M059J (cell line): ENCODE measurements around the gene GAST. TPM values are rescaled to one million over a fixed set of nuclear protein-coding genes. Genes with fewer than 3 reads are reported as not detected.
"Not testable (repeated sequence)": the region's sequence is repeated elsewhere in the genome, so short reads cannot be mapped to it uniquely, and the experiment has no call there.

Experiments
- DNase-seq: peaks from one replicate; pipeline ENCODE4 v3.0.0-alpha.2; 2012; ENCODE audit warnings: low read depth
- total RNA-seq: library from RNA; depleted of rRNA; stranded (reverse); fragments of >200 nt; shearing (Covaris generic); gene quantifications from 2 replicates; pipeline ENCODE4 v1.2.3, GENCODE V29; 2014; rRNA removed

GAST gene, protein sequence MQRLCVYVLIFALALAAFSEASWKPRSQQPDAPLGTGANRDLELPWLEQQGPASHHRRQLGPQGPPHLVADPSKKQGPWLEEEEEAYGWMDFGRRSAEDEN
- total RNA-seq: not detected in 2 replicates

DNA sequence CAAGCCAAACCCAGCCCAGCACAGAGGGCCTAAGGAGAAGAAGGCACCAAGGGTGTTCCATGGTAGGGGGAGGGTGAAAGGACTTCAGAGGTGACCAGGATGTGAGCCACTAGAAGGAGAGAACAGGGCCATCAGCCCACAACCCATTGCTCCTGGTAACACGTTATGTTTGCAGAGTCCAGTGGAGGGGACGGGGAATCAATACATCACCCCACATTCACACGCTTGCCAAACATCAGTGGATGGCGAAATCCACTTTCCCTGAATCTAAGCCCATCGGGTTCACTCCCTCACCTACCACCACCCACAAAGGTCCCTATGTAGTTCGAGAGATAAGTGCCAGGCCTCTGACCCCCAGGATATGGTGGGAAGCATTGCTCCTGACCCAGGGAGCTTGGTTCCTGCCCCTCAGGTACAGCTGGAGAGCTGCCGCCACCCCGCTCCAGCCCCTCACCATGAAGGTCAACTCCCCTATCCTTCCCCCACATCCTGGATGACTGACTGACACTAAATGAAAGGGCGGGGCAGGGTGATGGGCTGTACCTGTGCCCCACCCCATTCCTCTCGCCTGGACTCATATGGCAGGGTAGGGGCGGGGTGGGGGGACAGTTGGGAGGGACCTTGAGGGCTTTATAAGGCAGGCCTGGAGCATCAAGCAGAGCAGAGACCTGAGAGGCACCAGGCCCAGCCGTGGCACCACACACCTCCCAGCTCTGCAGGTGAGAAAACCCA, at the start of gene GAST:
TSS of gene GAST (plus strand) at position 663 of the 732 bp plus-strand sequence. CDS start 3,106 bp downstream, outside the sequence.
- DNase-seq: no peak

DNA sequence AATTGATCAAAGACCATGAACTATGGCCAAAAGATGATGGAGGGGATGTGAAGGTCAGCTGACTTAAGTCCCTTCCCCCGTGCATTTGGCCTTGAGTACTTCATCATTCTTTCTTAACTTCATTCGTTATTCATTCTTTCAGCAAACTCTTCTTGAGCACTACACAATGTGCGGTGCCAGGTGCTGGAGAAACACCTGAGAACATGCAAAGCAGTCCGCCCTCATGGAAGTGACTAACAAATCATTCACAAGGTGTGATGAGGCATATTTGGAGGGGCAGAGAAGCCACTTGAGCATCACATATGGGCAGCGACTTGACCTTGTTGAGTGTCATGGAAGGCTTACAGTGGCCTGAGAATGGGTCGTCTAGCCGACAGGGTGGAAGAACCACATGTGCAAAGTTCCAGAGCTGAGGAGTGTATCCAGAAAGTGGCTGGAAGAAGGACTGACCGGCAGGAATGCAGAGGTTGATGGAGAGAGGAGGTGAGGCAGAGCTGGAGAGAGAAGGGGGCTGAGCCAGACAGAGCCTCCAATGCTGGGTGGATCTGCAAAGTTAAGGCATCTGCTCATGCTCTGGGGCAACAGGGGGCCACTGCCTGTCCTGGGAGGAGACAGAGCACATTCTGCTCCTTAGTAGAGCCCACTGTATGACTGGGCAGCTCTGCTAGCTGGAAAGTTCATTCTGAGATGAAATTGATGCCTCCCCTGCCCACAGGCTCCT, 48.5 kb upstream of the GAST start:
- DNase-seq: no peak

GRCh38 chr17:41664172-41664457, 48.0 kb upstream of the GAST start:
- DNase-seq: no peak

GRCh38 chr17:41664587-41665565, 47.3 kb upstream of the GAST start:
- no peak for DNase-seq

GRCh38 chr17:41665566-41666236, 46.4 kb upstream of the GAST start:
- DNase-seq: peak; percentile 77

- peak; percentile 76 for DNase-seq
These were observed 45.9 kb upstream of the GAST start for GRCh38 chr17:41666237-41666641.

DNA sequence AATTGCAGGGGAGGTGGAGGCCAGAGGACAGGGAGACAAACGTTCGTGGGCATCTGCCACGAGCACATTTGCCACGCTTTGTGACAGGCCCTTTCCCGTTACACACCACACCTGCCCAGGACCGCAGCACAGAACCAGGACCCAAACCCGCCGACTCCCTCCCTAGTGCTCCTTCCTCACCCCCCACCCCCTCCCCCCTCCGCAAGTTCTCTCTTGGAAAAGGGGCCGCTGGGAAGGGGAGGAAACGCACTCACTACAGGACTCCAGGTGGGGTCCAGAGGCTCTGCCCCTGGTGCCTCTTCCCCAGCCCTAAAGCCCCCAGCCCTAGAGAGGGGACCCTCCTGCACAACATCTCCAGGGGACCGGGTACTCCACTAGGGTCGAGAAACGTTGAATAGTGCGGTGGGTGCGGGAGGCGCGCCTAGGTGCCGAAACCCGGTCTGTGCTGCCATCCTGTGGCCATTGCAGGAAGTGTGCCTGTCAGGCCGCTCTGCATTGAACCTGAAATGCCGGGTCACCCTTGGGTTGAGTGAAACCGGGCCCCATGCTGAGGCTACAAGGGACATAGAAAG, 45.3 kb upstream of the GAST start:
- DNase-seq: peak; percentile 69

DNA sequence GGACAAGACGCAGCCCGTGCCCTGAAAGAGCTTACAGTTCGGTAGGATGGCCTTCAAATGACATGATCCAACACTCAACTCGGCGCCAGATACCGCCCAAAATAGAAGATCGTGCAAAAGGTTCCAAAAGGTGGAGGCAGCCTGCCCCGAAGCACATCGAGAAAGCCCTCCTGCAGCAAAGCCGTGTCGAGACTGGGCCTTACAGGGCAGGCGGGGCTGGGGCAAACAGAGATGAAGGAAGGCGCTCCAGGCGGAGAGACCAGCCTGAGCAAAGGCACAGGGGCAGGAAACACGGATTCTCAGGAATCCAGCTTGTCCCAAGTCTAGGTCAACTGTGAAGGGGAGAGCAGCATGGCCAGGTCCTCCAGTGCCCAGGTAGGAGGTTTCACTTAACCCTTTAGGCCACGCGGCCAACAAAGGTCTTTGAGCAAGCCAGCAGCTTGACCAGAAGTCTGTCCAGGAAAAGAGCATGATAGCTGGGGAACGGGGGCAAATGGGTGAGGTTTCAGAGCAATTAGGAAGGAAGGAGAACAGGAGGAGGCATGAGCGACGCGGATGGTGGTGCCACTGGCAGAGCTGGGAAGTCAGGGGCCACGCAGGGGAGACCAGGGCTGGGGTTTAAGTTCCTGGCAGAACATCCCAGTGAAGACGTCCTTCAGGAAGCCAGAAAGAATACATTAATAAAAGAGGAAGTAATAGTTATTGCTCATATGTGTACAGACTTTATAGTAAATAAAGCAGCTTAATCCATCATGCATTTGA, 44.7 kb upstream of the GAST start:
- no peak for DNase-seq

- DNase-seq: no peak
These were observed 40.0 kb upstream of the GAST start for GRCh38 chr17:41672153-41672552.

GRCh38 chr17:41675157-41676057, 36.7 kb upstream of the GAST start:
- not testable (repeated sequence) for DNase-seq

DNA sequence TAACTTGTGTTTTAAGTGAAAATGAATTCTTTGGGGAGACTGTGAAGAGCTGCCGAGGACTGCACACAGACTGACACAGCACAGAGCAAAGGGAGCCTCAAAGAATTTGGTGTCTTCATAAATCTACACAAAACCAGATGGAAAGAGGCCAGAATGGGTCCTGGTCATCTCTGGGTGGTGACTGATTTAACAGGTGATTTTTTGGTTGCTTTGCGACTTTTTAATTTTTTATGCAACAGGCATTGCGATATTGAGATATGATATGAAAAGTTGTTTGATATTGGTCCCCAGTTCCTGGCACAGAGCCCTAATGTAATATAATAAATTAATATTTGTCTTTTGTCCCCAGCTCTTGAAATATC, 36.1 kb upstream of the GAST start:
- DNase-seq: no peak

DNA sequence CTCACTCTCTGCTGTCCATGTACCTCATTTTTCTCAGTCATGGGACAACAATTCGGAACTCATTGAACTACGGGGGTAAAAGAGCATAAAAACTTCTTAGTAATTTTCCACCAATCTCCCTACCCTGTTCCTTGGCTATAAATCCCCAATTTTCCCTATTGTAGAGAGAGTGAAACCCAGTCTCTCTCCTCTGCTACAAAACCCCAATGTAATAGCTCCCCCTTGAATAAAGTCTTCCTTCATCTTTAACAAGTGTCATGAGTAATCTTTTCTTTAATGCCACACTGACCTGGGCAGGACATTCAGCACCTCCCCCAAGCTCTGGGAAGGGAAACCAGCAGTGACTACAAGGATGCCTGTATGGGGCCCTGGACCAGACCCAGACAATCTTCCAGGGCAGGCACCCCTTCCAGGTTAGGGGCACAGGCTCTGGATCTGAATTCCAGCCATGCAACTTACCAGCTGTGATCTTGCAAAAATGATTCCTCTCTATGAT, 33.7 kb upstream of the GAST start:
- DNase-seq: peak; percentile 85

DNA sequence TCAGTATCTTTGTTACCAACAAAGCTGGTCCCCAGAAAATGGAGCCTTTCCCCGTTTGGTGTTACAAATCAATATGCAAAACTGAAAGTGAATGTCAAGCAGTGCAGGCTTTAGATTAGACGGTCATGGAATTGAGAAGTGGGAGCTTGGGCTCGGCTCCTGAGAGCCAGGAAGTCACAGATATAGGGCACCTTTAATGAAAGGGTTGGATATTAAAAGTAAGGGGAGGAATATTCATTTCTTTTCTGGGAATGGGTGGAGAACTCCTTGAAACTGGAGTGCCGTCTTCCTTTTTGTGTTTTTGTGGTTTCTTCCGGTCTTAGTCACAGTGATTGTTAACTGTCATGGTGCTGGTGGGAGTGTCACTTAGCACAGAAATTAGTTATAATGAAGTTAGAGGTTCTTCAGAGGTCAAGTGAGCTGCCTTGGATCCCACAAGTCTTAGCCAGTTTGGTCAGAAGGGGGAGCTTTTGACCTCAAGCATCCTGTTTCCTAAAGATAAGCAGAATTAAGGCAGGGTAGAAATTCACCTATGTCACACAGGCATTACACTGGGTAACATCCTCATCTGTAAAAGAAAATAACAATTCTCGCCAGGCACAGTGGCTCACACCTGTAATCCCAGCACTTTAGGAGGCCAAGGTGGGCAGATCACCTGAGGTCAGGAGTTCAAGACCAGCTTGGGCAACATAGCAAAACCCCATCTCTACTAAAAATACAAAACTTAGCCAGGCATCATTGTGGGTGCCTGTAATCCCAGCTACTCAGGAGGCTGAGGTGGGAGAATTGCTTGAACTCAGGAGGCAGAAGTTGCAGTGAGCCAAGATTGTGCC, 33.0 kb upstream of the GAST start:
- peak; percentile 94 for DNase-seq

DNA sequence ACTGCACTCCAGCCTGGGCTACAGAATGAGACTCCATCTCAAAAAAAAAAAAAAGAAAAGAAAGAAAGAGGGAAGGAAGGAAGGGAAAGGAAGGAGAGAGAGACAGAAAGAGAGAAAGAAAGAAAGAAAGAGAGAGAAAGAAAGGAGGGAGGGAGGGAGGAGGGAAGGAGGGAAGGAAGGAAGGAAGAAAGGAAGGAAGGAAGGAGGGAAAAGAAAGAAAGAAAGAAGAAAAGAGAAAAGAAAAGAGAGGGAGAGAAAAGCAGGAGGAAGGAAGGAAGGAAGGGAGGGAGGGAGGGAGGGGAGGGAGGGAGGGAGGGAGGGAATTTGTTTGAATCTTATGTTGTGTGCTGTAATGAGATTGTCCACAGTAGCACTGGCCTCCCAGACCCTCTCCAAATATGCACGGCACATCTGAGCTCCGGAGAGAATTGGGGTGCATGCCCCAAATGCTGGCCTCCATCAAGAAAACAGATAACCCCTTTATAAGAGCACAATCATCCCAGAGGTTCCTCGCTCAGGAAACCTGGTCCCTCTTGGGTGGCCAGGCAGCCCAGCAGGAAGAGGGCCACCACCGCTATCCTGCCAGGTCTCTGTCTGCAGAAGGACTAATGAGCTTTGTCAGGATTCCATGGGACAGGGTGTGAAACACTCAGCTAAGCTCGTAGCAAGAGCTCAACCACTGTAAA, 32.2 kb upstream of the GAST start:
- no peak for DNase-seq

DNA sequence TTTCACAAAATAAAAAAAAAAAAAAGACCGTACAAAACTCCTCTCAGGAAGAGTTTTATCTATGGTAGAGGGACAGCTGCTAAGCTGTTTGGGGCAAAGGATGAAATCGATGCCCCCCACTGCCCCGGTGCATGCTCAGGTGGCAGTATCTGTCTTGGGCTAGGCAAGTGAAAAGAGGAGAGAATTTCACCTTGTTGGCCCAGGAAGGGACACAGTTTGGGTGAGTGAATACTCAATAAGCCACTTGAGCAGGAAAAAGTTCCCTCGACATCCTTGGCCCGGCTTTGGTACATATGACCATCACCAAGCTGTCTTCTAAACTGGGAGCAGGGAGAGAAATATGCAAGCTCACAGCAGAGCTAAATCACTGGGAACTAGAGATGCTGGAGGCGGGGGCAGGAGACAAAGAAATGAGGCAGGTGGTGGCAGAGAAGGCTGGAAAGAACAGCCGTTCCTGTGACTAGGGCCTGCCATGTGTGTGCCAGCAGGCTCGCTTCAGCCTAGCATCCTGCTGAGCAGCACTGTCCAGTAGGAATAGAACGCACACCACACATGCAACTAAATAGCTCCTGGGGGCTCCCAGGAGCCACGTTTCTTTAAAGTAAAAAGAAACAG, 31.6 kb upstream of the GAST start:
- DNase-seq: no peak

DNA sequence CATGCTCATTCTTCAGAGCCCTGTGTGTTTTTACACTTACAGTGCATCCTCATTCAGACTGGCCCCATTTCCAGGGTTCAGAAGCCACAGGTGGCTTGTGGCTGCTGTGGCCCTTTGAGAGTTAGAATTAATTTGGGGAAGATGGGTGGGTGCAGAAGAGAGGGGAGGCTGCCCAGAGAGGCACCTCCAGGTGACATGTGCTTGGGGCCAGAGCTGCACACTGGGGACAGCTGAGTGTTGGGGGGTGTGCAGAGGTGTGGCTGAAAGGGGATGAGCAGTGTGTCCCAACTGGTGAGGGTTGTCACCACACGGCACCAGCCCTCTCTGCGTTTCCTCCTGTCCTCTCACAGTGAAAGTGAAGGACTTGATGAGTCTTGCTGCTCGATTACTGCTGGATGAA, 30.4 kb upstream of the GAST start:
- DNase-seq: no peak

GRCh38 chr17:41682631-41683030, 29.5 kb upstream of the GAST start:
- no peak for DNase-seq
